NCI-H1092 treated with DMSO at 0.1 percent for 48 hours (cell line): ENCODE measurements around the gene ARSD.
"Not testable (repeated sequence)": the region's sequence is repeated elsewhere in the genome, so short reads cannot be mapped to it uniquely, and the experiment has no call there.

Experiments used
- DNase-seq: peaks from one replicate; lab custom pipeline; 2025; lab: John Stamatoyannopoulos, UW

The ARSD gene, protein sequence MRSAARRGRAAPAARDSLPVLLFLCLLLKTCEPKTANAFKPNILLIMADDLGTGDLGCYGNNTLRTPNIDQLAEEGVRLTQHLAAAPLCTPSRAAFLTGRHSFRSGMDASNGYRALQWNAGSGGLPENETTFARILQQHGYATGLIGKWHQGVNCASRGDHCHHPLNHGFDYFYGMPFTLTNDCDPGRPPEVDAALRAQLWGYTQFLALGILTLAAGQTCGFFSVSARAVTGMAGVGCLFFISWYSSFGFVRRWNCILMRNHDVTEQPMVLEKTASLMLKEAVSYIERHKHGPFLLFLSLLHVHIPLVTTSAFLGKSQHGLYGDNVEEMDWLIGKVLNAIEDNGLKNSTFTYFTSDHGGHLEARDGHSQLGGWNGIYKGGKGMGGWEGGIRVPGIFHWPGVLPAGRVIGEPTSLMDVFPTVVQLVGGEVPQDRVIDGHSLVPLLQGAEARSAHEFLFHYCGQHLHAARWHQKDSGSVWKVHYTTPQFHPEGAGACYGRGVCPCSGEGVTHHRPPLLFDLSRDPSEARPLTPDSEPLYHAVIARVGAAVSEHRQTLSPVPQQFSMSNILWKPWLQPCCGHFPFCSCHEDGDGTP

DNA sequence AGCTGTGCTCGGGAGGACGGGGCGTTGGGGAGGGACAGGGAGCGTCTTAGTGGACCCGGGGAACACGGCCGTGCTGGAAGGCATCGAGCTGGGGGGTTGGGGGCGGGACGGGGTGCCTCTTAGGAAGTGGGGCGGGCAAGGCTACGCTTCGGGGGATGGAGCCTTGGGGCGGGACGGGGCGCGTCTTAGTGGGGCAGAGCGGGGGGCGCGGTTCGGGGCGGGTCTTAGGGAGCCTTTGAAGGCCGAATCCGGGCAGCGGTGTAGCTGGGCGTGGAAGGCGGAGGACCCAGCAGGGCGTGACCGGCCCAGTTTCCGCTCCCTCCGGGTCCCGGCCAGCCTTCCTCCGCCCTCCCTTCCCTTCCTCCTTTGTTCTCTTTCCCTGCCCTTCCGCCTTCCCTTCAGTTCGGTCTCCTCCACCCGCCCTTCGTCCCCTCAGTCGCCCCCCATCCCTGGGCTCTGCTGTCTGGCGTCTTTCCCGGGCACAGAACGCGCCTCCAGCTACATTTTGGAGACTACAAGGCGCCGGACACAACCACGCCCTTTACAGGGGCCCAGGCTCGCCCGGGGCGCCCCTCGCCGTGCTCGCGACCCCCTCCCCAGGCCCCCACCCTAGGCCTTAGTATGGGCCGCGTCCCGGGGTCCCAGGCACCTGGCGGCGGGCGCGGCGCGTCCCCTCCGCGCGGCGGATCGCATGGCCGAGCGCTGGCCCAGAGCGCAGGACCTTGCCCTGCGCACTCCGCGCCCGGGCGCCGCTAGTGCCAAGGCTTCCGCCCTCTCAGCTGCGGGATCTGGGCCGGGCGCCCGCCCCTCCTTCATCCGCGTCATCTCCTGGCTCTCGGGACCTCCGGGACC is at the start of gene ARSD:
Gene ARSD (minus strand): TSS at position 757 of the 852 bp plus-strand sequence. CDS start 64 bp downstream, at position 693.
- no peak for DNase-seq

DNA sequence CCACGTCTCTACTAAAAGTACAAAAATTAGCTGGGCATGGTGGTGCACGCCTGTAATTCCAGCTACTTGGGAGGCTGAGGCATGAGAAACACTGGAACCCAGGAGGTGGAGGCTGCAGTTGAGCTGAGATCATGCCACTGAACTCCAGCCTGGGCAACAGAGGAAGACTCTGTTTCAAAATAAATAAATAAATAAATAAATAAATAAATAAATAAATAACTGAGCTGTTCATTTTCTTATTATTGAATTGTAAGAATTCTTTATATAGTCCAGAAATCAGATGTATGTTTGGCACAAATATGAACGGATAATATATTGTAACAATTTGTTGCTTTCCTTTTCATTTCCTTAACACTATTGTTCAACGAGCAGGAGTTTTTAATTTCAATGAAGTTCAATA is 49.5 kb upstream of the ARSD start:
- not testable (repeated sequence) for DNase-seq

DNA sequence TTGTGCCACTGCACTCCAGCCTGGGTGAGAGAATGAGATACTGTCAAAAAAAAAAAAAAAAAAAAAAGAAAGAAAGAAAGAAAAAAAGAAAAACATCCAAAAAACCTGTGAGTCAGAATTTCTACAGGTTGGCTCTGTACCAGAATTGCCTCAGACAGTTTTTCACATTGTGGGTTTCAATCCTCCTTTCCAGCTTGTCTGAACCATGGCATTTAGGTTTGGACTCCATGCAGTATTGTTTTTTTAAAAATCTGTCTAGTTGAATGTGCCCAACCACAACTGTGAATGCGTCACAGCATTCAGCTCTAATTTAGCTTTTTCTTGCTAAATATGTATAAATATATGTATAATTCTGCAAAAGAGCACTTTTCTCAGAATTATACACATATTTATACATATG is 45.8 kb upstream of the ARSD start:
- DNase-seq: no peak

DNA sequence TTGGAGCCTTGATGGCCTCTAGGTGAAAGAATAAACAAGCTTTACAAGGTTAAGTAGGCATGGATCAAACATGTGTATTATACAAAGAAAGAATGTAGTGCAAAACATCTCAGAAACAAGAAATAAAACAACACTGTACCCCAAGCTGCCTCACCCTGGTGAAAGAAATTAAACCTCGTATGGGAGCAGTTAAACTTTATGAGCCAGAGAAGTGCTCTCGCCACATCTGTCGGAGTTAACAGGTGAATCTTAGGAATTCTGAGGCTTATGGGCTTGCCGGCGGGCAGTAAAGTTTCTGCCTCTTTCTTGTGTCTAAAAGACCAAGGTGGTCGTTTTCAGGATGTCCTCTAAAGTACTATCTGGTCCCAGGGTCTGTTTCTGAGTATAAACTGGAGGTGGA is 43.3 kb upstream of the ARSD start:
- DNase-seq: no peak

DNA sequence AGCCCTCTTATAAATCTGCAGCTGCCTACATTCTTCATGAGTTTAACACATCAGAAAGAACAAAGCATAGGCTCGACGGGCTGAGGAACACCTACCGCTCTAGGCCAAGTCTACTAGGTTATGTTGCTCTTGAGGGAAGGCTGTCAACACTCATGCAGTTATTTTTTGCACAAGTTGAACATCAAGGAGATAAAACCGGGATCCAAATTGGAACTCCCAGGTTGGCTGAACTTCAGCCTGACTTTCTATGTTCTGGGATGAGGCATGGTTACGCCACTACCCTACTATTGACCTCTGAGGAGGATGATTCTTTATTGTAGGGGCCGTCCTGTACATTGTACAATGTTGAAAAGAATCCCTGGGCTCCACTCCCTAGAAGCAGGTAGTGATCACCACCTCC is 39.9 kb upstream of the ARSD start:
- no peak for DNase-seq

DNA sequence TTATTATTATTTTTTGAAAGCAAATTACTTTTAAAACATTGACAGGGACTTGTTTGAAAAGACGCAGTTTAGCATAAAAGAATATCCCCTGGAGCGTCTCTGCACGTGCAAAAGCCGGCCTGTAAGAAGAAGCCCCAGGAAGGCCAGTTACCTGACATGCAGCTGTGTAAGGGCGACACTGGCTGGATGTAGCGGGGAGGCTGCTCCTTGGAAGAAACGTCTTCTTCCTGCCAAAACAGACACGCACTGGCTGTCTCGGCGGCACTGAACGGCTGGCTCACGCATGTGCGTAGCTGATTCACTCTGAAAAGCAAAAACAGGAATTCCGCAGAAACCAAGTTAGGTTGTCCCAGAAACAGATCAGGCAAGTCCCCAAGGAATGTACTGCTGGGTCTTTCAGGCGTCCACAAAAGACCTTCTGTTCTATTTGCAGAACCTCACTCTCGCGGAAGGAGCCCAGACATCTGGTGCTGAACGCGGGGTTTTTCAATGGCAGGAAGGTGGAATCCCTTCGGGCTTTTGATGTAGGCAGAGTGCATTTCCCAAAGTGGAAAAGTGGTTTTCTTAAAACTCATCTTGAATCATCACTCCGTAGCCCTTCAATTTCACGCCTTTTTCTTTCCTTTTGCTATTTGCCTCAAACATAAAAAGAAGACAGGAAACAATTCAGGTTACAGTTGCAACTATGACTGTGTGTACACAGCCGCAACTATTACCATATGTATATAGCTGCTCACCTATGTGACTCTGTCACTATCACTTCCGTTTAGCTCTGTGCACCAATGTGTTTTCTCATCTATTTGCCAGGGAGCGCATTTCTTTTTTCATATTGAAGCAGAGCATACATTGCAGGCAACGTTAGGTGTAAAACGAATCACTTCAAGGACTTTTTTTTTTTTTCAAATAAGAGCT is 39.1 kb upstream of the ARSD start:
- no peak for DNase-seq

DNA sequence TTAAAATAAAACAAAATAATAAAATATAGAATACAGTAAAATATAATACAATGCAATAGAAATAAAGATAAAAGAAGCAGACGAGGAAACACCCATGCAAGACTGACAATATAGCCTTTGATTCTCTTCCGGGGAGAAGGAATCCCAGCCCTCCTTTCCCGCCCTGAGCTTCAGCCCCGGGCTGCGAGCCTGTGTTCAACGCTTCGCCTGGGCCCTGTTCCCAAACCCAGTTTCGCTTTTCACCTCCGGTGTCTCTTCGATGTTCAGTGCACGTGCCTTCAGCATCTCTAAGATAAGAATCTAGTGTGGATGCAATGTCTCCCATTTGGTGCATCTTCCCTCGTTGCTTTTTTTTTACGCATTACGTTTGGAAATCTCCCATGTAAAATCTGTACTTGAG is 38.4 kb upstream of the ARSD start:
- no peak for DNase-seq

DNA sequence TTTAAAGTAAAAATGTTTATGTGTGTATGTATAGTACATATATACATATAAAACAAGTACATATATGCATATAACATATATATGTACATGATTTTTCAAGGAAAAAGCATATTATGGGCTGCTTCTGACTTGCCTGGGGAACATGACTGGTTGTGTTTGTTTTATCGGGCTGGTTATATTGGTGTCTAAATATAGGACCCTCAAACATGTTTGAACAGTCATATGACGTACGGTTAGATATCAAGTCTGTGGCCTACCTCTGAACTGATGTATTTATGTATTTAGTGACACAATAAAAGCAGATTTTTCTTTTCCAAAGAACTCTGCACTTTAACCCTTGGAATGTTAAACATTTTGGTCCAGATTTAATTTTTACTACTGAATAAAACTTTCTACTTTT is 37.9 kb upstream of the ARSD start:
- no peak for DNase-seq

DNA sequence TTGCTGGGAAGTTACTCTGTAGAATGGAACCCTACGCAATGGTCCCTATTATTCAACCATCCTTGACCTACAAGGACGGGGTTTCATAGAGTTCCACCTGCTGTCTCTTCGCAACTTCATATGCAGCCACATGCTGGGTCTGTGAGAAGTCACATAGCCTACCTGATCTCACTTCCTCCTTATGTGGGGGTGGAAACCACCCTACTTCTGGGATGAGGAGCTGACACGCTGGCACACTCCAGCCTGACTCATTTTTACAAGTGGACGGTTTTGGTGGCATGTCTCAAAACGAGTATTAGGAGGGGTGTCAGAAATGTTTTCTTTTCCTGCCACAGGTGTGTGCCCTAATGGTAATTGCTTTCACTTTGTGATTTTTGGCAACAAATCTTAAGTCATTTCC is 36.8 kb upstream of the ARSD start:
- no peak for DNase-seq

DNA sequence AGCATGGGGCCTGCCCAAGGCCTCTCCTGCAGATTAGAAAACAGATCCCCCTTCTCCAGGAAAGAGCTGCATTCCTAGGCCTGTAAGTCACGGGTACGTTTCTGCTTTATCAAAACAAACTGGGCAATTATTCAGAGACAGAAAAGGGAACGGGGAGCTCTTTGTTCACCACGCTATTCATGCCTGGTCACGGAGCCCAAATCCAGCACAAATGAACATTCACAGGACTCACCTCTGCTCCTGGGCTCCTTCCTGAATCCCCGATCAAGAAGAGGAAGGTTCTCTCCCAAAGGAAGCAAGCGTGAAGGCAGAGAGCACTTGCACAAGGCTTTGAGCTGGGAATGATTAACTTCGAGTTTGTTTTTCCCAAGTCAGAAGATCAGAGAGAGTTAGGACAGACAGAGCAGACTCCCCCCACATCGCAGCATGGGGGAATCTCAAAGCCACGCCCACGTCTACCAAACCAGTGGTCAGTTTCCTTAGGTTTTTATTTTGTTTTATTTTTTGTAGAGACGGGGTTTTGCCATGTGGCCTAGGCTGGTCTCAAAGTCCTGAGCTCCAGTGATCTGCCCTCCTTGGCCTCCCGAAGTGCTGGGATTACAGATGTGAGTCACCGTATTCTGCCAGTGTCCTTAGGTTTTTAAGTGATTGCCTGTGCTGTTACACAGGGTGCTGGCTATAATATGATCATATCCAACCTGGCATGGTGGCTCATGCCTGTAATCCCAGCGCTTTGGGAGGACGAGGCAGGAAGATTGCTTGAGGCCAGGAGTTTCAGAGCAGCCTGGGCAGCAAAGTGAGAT is 35.1 kb upstream of the ARSD start:
- DNase-seq: not testable (repeated sequence)

DNA sequence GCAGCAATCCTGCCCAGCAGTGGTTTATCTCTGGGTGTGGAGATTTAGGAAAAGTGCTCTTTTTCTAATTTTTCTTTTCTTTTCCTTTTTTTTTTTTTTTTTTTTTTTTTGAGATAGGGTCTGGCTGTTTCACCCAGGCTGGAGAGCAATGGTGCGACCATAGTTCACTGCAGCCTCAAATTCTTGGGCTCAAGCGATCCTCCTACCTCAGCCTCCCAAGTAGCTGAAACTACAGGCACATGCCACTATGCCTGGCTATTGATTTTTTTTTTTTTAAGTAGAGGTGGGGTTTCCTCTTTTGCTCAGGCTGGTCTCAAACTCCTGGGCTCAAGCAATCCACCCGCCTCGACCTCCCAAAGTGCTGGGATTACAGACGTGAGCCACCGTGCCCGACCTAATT is 34.3 kb upstream of the ARSD start:
- not testable (repeated sequence) for DNase-seq

DNA sequence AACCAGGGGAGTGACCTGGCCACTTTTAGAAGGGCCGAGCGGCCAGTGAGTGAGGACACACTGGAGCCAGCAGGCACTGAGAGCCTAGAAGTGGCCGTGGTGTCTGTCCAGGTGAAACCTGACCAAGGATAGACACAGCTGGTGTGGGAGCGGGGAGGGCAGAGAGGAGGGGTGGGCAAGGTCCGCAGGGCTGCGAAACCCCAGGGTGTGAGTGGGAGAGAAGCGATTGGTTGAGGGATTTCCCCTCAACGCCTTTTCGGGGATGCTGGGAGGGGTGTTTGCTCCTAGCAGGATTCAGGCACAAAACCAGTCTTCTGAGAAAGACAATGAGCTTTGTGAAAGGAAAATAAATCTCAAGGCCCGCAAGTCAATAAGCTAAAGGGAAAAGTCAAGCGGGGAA is 33.2 kb upstream of the ARSD start:
- no peak for DNase-seq

DNA sequence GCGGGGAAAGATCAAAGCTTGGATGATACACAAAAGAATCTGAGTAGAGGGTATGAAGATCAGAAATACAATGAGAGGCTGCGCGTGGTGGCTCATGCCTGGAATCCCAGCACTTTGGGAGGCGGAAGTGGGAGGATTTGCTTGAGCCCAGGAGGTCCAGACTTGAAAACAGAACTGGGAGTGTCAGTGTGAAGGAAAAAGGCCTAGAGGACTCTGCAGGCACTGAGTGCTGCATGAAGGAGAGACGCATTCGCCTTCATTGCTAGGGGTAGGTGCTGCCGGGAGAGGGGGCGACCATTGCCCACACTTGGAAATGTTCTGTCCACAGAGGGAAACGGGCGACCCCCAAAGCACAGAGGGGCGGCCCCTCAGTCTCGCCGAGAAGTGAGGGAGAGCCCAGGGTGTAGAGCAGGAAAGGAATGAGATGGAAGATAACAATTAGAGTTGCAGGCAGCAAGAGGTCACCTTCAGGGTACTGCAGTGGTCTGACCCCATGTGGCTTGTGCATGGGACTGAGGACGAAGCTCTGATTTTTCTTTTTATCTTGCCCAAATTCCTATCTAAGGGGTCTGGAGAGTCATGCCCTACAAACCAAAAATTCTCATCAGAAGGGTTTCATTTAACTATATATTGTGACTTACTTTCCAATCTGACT is 31.8 kb upstream of the ARSD start:
- no peak for DNase-seq

DNA sequence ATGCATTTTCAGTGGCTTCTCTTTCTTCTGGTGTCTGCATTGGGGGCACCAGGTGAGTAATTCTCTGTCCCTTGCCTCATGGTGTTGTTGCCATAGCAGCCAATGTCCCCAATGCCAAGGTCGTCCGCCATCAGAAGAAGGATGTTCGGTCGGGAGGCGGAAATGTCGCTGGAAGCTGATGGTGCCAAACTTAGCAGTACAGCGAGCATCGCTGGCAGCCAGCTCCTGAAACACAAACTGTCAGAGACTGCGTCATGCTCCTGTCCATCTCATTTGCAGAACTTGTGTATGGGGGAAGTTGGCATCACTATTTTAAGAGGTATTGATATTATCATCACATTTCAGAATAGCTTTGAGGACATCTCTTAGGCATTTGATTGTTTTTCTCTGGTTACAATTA is 29.1 kb upstream of the ARSD start:
- DNase-seq: no peak

DNA sequence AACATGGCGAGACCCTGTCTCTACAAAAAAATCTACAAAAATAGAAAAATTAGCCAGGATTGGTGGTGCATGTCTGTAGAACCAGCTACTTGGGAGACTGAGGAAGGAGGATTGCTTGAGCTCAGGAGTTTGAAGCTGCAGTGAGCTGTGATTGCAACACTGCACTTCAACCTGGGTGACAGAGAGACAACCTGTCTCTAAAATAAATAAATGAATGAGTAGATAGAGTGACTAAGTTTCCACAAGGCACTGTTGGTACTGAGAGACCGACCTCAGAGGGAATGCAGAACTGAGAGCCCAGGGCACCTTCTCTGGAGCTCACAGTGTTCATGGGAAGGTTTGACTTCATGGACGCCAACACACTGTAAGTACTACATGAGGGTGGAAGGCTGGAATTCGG is 26.7 kb upstream of the ARSD start:
- DNase-seq: no peak

DNA sequence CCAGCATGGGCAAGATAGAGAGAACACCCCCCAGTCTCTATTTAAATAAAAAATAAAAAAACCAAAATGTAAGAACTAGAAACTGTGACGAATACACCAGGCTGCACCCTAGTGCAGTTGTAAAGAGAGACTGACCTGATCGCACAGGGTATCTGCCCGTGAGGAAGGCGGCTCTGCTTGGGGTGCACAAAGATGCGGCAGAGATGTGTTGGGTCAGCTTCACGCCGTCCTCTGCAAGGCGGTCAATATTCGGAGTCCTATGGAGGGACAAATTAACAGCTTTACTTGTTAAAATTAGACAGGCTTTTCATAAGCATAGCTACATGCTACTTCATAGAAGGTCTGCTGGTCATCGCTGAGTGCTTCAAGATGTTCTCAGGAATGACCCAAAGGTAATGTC is 26.1 kb upstream of the ARSD start:
- no peak for DNase-seq

DNA sequence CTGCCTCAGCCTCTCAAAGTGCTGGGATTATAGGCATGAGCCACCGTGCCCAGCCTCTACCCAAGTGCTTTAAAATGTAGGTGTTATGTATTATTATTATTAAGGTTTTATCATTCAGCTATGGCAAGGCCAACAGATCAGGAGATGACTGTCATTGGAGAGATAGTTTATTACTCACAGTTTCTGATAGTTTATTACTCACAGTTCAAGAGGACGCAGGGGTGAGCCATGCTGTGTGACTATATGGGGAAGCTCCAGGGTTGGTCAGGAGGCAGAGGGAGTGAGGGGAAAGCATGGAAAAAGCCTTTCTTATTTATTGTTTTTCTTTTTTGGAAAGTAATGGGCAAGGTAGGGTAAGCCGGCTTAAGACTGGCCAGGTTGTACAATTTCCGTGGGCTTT is 25.4 kb upstream of the ARSD start:
- no peak for DNase-seq

DNA sequence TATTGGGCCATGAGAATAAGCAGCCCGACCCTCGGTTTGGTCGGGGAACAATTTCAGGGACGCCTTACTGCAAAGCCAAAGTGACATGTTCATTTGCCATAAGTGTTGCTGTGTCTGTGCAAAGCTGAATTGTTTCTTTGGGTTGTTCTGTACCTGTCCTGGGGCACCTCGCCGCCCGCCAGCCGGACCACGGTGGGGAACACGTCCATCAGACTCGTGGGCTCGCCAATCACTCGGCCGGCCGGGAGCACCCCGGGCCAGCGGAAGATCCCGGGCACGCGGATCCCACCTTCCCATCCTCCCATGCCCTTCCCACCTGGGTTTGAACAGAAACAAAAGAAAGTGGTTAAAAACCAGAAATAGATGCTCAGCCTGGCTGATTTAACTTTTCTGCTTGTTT is 8.8 kb upstream of the ARSD start:
- DNase-seq: not testable (repeated sequence)

DNA sequence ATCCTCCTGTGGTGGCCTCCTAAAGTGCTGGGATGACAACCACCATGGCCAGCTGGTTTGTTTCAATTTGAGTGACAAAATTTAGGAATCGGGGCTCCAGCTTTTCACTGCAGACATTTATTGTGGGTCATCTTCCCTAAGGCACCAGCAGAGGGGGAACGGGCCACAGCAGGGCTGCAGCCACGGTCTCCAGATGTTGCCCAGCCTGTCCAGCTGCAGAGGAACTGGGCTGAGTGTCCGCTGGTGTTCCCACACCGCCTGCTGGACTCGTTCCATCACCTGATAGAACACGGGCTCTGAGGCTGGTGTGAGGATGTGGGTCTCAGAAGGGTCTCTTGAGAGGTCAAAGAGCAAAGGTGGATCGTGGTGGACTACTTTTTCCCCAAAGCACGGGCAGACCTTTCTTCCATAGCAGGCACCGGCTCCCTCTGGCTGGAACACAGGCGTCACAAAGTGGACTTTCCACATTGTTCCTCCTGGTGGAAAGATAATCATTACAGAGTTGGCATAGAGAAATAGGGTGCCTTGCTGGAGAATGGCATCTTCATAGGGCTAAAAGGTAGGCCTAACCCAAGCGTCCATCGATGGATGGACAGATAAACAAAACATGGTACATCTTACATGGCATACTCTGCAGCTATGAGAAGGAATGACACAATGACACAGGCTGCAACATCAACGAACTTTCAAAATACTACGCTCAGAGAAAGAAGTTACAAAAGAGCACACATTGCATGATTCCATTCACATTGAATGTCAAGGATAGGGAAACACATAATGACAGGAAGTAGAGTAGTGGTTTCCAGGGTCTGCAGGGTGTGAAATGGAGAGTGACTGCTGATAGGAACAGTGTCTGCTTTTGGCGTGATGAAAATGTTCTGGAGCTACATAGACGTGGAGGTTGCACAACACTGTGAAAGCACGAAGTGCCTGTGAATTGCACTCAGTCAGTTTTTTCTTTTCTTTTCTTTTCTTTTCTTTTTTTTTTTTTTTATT is 5.9 kb upstream of the ARSD start:
- no peak for DNase-seq
